A673 (cell line): Measurements from ENCODE around the gene AKNA.

ENCODE experiments used
- EZH2 ChIP-seq: fragments of 200-600 bp; sonication (generic); IDR thresholded peaks from 2 replicates; pipeline ENCODE4 v1.6.1; 2017; ENCODE audit warnings: borderline replicate concordance, low read depth, mild to moderate bottlenecking, mixed read lengths, antibody characterized with exemption, low read length; ENCODE audit not compliant: poor library complexity, severe bottlenecking
- TF ChIP-seq, protein P1 (sequence below): fragments of 300-800, 200-600 bp; sonication (generic); conservative IDR thresholded peaks from 2 replicates; pipeline ENCODE4 v1.5.1; 2017; ENCODE audit warnings: low read depth, mild to moderate bottlenecking, antibody characterized with exemption, low read length, moderate library complexity, mixed read lengths

DNA sequence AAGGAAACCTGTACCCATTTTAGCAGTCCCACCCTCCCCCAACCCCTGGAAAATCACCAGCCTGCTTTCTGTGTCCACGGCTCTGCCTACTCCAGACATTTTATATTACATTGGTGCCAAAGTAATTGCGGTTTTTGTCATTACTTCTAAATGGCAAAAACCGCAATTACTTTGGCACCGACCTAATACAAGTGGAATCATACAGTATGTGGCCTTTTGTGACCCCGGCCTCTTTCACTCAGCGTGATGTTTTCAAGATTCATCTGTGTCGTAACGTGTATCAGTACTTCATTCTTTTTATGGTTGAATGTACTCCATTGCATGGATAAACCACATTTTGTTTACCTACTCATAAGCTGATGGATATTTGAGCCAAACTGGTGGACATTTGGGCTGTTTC, 74.6 kb downstream of the AKNA start:
- TF ChIP-seq, protein P1, sequence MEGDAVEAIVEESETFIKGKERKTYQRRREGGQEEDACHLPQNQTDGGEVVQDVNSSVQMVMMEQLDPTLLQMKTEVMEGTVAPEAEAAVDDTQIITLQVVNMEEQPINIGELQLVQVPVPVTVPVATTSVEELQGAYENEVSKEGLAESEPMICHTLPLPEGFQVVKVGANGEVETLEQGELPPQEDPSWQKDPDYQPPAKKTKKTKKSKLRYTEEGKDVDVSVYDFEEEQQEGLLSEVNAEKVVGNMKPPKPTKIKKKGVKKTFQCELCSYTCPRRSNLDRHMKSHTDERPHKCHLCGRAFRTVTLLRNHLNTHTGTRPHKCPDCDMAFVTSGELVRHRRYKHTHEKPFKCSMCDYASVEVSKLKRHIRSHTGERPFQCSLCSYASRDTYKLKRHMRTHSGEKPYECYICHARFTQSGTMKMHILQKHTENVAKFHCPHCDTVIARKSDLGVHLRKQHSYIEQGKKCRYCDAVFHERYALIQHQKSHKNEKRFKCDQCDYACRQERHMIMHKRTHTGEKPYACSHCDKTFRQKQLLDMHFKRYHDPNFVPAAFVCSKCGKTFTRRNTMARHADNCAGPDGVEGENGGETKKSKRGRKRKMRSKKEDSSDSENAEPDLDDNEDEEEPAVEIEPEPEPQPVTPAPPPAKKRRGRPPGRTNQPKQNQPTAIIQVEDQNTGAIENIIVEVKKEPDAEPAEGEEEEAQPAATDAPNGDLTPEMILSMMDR: no peak
- TF ChIP-seq EZH2: no peak
